GM21786 (cell line): Measurements from ENCODE around the gene FAM118A.
"Not testable (repeated sequence)": the region's sequence is repeated elsewhere in the genome, so short reads cannot be mapped to it uniquely, and the experiment has no call there.

Experiments
- ATAC-seq: cut with Tn5 transposase; IDR thresholded peaks from one replicate; pipeline ENCODE4 v1.9.1; 2021; ENCODE audit not compliant: unreplicated experiment

FAM118A gene

DNA sequence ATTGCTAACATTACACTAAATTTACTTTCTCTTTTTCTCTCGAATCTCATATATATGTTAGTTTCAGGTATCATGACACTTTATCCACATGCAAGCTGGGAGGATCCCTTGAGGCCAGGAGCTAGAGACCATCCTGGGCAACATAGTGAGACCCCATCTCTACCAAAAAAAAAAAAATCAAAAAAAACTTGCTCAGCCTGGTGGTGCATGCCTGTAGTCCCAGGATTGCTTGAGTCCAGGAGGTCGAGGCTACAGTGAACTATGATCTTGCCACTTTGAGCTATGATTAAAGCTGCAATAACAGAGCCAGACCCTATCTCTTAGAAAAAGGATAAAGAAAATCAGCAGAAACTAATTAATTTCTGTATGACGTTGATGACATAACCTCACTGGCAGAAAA lies 28.7 kb upstream of the FAM118A start:
- ATAC-seq = no peak

GRCh38 chr22:45284705-45285262 lies 24.9 kb upstream of the FAM118A start, which contains the start of gene UPK3A:
TSS of gene UPK3A (plus strand) at chr22:45284949. CDS start at chr22:45285014, 65 bp downstream.
- ATAC-seq = no peak

DNA sequence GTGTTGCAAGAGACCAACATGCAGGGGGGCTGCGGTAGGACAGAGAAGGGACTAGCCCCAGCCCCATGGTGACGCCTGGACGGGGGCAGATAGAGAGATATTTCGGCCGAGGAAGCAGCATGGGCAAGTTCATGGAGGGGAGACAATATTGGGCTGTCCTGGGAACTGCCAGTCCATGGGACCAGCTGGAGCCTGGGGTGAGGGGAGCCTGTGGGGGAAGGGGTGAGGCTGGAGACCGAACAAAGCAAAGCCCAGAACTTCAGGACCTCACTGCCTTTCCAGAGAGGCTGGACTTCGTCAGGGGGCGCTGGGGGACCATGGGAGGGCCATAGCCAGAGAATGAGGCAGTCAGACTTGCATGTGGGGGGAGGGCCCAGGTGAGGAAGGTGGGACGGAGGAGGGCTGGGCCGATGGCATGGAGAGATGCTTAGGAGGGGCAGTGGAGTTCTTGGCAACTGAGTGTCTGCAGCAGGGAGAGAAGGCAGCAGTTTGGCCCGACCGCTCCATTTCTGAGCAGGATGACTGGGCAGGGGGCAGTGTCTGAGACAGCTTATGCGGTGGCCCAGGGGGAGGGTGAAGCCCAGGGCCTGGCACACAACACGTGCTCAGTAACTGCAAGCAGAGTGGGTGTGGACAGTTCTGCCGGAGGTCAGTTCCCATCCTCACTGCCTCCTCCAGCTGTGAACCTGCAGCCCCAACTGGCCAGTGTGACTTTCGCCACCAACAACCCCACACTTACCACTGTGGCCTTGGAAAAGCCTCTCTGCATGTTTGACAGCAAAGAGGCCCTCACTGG lies 24.3 kb upstream of the FAM118A start:
- no peak for ATAC-seq

- no peak for ATAC-seq
Measured at GRCh38 chr22:45286854-45287551, 22.7 kb upstream of the FAM118A start.

GRCh38 chr22:45290410-45290936 lies 19.3 kb upstream of the FAM118A start:
- no peak for ATAC-seq

DNA sequence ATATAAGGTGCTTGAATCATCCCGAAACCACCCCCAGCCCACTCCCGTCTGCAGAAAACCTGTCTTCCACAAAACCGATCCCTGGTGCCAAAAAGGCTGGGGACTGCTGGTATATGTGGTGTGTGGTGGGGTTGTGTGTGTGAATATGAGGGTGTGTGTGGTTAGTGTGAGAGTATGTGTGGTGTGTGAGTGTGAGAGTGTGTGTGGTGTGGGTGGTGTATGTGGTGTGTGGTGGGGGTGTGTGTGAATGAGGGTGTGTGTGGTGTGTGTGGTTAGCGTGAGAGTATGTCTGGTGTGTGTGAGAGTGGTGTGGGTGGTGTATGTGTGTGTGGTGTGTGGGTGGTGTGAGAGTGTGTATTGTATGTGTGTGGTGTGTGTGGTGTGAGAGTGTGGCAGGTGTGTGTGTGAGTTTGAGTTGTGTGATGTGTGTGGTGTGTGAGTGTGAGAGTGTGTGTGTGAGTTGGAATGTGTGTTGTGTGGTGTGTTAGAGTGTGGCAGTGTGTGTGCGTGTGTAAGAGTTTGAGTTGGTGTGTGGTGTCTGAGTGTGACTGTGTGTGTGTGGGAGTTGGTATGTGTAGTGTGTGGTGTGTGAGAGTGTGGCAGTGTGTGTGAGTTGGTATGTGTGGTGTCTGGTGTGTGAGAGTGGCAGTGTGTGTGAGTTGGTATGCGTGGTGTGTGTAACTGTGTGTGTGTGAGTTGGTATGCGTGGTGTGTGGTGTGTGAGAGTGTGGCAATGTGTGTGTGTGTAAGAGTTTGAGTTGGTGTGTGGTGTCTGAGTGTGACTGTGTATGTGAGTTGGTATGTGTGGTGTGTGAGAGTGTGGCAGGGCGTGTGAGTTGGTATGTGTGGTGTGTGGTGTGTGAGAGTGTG lies 18.4 kb upstream of the FAM118A start:
- ATAC-seq = no peak

GRCh38 chr22:45291931-45292290 lies 17.8 kb upstream of the FAM118A start:
- ATAC-seq = no peak

GRCh38 chr22:45292731-45293442 lies 16.8 kb upstream of the FAM118A start:
- ATAC-seq = no peak

DNA sequence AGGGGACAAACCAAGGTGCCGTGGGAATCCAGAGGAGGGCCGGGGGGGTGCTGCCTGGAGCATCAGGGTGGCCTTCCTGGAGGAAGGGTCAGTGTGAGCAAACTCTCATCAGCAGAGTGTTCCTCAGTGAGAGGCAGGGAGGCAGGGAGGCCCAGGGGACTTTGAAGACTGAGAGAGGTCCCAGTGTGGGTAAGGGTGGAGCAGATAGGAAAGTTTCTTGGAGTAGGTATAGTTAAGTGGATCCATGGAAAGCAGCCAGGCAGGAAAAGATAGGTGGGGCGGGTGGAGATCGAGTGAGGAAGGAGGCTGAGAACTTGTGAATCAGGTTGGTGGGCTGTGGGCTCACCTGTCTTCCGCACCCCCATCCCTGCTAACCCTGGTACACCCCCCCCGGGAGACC lies 15.7 kb upstream of the FAM118A start:
- ATAC-seq = no peak

- not testable (repeated sequence) for ATAC-seq
Measured at GRCh38 chr22:45295004-45295403, 14.7 kb upstream of the FAM118A start.

GRCh38 chr22:45295492-45295891 lies 14.2 kb upstream of the FAM118A start:
- no peak for ATAC-seq

GRCh38 chr22:45296628-45297297 lies 13.0 kb upstream of the FAM118A start:
- ATAC-seq = no peak

GRCh38 chr22:45298934-45299505 lies 10.7 kb upstream of the FAM118A start:
- no peak for ATAC-seq

DNA sequence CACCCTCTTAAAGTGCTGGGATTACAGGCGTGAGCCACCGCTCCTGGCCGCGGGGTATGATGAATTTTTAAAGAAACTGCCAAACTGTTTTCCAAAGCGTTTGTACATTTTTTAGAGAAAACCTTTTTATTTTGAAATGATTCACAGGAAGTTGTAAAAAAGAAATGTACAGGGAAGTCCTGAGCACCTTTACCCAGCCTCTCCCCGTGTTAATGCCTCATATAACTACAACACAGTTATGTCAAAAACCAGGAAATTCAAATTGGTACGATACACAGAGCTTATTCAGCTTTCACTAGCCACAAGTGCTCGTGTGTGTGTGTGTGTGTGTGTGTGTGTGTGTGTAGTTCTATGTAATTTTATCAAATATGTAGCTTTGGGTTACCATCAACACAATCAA lies 7.0 kb upstream of the FAM118A start:
- no peak for ATAC-seq

- ATAC-seq = no peak
Measured at GRCh38 chr22:45303181-45303580, 6.6 kb upstream of the FAM118A start.

GRCh38 chr22:45304971-45305370 lies 4.8 kb upstream of the FAM118A start:
- ATAC-seq = no peak

- no peak for ATAC-seq
Measured at GRCh38 chr22:45305456-45306075, 4.2 kb upstream of the FAM118A start.

DNA sequence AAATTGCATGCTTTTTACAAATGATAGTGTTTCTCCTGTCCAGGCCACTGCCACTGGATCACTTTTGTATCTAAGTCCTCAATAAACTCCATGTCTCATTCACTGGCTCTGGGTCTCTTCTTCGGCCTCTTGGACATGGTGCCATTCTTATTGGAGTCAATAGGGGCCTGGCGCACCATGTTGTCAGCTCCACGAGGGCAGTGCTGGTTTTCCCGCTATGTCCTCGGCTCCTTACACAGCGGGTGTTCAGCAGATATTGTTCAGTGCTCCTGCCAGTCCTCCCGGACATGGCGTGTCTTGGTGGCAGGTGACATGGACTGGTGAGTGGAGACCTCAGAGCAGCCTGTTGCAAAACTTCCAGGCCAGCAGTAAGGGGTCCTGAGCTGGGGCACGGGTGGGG lies 3.6 kb upstream of the FAM118A start:
- no peak for ATAC-seq

GRCh38 chr22:45308391-45308956 lies 1.3 kb upstream of the FAM118A start:
- ATAC-seq = no peak
